Activated T-cell treated with anti-CD3 and anti-CD28 coated beads for 1 hour (primary cell): ENCODE results near the gene CACNB3.
A peak's percentile ranks its signal among the peaks of the same experiment; 100 is the strongest.

Source experiments
- DNase-seq: peaks from one replicate; pipeline ENCODE4 v3.0.0-alpha.2; 2020; ENCODE audit warnings: low read depth

Gene CACNB3

DNA sequence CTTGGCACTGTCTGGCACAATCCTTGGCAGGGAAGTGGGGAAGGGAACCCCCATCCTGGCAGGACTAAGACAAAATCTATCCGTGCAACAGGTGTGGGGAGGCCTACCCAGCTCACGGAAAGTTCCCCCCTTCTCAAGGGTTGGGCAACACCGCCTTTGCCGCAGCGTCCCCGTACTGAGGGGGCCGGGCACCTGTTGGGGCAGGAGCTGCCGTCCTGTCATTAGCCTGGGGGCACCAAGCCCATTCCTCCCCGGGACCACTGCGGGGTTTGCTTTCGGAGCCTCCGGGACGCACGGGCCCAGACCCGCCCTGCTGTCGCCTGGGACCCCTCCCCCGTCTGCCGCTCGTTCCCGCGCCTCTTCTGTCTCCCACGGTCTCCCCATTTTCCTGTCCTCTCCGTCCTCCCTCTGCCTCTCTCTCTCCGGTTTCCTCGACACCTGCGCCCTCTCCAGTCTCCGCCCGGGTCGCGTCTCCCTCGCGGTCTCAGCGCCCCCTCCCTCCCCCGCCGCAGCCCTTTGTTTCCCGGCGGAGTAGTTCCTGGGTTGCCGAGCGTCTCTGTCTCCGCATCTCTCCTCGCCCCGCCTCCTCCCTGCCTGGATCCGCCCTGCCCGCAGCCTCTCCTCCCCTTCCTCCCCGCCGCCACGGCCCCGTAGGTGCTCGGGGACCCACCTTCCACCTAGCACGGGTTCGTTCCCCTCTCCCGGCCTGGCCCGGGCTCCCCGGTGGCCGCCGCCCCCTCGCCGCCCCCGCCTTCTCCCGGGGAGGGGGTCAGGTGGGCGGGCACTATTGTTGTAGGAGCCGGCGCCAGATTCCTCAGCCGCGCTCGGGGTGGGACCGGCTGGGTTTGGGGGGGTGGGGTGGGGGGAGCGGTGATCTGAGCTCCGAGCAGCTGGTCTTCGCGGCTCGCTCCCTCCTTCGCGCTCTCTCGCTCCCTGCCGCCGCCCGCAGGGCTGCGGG, at the start of gene CACNB3:
Gene CACNB3, plus strand, starts transcription at position 624 of the 958 bp plus-strand sequence. CDS start 434 bp downstream, outside the sequence.
- DNase-seq: peak; percentile 69

DNA sequence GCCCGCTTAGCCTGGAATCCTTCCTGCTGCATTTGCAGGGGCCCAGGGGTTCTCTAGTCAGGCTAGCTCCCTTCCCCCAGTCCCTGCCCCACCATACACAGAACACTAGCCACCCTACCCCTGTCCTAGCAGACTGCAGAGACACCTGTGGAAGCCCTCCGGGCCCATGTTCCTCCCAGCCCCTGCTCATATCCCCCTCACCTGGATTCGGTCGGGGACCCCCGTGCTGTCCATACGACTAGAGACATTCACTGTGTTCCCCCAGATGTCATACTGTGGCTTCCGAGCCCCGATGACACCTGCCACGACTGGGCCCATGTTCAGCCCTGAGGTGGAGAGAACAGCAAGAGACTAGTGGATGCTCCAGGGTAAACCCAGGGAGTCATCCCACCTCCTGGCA, 49.6 kb upstream of the CACNB3 start:
- DNase-seq: no peak

DNA sequence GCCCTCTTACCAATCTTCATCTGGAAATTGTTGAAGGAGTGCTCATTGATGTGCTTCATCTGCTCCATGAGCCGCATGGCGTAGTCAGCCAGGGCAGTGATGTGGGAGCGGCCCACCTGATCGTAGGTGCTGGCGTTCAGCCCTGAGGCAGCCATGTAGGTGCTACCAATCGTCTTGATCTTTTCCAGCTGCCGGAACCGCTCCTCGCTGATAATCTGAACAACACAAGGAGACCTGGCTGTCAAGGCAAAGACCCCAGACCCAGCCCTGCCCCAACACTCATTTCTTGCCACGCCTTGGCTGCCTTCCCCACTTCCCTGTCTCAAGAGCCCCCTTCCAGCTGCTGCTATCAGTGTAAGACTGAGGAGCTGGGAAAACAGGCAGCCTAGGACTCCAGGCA, 47.5 kb upstream of the CACNB3 start:
- no peak for DNase-seq

DNA sequence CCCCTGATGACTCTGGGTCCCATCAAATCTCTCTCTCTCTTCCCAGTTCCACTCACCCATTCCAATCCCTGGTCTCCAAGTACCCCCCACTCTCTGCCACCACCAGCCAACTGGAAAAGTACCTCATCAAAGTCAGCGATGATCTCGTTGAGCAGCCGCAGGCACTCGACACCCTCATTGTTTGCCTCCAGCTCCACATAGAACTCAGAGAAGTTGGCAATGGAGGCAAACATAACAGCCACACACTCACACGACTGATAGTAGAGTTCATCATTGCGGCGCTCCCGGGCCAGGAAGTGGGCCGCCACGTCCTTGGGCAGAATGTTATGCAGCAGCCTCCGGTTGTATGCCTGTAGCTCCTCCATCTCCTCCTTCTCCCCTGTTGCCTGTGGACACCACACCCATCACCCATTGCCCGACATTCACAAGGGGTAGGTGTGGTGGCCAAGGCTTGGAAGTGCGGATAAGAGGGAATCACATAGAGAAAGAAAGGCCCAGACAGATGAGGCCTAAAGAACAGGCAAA, 46.6 kb upstream of the CACNB3 start:
- DNase-seq: no peak

DNA sequence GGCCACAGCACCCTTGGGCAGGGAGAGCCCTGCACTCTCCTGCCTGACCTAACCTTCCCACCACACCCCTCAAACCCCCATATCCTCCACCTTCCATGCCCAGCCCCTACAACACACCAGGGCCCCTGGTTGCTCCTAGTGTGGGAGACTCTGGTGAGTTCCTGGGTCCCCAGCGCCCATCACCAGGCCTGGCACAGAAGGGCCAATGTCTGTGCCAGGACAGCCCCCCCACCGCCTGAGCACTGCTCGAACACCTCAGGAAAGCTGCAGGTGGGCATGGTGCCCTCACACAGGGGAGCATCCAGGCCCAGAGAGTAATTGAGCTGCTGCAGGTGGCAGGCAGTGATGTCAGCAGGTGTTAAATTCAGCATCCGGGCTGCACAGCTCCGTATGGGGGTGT, 44.6 kb upstream of the CACNB3 start:
- DNase-seq: no peak

DNA sequence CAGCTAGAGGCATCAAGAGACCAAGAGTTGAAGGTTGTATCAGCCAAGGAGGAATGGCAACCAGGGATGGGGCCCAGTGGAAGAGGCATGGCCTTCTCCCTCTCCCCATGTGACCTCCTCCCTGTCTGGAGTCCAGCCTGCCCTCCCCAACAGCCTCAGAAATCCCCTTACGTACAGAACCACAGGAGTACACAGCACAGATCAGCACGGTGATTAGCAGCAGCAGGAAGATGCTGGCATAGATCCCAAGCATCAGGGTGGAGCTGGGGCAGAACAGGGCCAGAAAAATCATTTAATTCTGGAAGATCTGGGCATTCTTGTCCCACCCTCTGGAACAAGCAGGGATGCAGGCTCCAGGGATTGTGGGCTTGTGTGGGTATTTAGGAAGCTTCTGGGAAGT, 43.8 kb upstream of the CACNB3 start:
- DNase-seq: no peak

DNA sequence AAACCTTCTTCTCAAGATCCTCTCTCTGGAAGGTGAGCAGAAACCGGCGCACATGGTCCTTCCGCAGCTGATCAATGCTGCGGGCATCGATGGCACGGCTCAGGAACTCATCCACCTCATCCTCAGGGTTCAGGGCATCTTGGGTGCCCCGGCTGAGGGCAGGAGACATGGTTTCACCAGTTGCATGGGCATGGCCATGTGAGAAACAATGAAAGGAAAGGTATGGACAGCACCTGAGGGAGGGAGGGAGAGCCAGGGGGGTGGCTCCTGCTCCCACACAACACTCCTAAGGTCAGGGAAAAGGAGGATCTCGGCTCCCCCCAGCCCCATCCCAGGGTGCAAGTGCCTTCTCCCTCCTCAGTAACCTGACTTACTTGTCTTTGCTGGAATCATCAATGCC, 43.0 kb upstream of the CACNB3 start:
- no peak for DNase-seq

DNA sequence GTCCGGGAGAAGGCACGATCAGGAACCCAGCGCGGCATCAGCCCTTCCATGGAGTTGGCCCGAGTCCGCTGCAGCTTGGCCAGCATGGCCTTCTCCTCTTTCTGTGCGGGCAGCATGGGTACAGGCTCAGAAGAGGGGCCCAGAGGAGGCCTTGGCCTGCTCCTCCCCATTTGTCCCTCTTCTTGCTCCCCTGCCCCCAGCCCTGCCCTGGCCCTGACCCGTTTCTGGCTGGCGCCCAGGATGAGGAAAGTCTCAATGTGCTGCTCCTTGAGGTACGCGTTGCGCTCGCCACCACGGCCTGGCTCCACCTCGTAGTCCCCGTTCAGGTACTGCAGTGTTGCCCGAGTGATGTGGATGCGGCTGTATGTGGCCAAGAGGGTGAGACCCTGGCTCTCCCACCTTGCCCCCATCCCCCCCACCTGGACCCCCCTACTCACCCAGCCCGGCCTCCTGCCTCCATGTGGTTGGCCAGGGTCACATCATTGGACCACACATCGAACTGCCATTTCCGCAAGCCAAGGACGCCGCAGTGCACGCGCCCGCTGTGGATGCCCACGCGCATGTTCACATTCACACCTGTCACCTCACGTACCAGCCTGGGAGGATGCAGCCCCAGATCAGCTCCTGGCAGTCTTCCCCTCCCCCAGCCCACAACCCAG, 42.2 kb upstream of the CACNB3 start:
- no peak for DNase-seq

DNA sequence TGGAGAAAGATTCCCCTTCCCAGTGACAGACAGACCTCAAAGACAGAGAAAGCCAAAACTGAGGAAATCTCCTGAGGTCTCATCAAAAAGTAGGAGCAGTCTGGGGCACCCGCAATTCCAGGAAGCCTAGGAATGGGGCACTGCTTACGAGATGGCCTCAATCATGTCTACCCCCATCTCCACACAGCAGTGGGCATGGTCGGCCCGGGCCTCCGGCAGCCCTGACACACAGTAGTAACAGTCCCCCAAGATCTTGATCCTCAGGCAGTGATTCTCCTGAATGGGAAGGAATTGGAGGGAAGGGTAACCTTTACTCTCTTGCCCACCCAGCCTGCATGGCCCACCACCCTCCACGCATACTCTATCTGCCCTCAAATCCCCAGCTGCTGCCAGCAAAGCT, 41.3 kb upstream of the CACNB3 start:
- DNase-seq: no peak

DNA sequence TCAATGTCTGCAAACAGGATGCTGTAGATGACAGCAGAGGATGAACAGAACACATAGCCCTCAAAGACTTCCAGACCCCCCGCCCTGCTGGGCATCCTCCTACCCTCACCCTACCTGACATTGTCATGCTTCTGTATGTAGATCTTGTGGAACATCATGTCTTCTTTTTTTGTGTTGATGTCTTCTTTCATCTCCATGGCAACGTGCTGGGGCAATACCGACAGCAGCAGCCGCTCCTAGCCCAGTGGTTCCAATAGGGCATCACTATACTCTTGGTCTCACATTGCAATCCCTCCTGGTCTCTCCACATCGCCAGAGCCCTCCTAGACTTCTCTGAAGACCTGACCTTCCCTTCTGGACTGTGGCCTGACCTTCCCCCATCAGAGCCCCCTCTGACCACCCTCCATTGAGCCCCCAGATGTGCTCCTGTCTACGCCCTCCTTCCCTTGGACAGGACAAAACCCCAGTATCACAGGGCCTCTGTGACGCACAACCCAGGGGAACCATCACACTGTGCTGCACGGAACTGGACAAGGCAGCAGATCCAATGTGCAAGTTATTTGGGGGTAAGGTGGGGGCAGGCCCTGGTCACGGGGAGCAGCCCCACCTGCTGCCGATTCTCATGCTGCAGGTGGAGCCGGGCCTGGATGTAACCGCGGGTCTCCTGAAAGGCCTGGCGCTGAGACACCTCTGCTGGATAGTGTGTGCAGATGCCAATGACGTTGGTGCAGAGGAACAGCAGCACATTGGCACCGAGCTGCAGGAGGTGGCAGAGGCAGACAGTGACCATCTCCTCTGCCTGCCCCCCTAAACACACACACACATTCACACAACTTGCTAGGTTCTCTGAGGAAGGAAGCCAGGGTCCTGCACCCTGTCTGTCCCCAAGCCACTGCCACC, 40.5 kb upstream of the CACNB3 start:
- no peak for DNase-seq

DNA sequence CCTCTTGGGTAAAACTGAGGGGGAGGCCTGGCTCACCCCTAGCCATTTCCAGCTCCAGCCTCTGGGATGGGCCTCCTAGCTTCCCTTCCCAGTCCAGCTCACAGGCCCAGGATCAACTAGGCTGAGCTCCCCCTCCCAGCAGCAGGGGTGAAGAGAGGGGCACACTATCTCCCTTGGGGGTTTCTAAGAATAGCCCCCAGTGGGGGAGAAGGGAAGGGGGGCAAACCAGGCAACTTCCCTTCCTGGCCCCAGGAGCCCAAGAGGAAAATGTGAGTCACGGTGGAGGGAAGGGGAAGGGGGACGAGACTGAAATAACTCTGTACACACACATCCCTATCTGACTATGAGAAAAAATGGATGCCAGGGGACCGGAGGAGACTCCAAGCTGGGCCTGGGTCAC, 38.4 kb upstream of the CACNB3 start:
- DNase-seq: no peak

DNA sequence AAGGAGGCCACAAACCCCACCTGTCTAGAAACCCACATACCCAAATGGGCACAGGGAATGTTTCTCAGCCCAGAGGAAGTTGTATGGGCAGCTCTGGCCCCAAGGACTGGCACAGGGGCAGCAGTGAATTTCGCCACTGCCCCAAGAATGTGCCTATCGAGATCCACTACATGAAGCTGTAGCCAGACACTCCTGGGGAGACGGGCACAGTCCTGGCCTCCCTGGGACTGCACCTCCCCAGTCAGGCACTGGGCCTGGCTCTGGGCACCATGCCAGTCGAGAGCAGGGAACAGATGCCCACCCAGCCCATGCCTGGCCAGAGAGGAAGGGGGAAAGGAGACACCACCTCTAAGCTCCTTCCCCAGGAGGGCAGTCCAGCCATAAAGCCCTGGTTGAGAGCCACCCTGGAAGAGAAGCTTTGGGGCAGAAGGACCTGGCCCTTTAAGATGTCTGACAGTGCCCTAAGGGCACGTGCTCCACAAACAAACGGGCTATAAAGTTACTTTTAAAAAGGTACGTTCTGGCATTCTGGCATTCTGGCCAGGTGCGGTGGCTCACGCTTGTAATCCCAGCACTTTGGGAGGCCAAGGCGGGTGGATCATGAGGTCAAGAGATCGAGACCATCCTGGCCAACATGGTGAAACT, 37.8 kb upstream of the CACNB3 start:
- no peak for DNase-seq

DNA sequence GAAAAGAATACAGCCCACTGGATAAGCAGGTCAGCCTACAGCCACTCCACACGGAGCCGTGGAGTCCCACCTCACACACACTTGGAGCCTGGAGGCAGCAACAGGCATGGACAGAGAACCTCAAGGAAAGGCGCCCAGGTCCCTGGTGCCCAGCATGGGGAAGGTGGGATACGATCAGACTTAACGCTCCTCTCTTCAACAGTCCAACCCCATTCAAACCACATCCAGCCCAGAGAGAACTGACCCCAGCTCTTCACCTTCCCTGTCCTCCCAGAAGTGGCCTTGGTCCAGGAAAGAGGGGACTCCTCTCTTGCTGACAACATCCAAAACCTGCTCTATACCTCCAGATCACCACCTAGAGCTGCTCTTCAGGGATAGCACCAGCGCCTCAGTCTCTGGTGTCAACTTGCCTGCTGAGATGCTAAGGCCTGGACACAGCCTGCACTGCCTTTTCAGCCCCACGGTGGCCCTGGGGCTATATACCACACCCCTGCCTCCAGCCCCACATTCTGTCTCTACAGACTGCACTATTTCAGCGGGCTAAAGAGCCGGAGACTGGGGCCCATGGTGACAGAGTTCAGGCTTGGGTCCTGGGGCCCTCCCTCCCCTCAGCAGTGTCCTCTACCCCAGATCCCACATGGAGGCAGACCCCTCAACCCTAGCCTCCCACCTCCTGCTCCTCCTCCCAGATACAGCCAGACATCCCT, 36.4 kb upstream of the CACNB3 start:
- no peak for DNase-seq

DNA sequence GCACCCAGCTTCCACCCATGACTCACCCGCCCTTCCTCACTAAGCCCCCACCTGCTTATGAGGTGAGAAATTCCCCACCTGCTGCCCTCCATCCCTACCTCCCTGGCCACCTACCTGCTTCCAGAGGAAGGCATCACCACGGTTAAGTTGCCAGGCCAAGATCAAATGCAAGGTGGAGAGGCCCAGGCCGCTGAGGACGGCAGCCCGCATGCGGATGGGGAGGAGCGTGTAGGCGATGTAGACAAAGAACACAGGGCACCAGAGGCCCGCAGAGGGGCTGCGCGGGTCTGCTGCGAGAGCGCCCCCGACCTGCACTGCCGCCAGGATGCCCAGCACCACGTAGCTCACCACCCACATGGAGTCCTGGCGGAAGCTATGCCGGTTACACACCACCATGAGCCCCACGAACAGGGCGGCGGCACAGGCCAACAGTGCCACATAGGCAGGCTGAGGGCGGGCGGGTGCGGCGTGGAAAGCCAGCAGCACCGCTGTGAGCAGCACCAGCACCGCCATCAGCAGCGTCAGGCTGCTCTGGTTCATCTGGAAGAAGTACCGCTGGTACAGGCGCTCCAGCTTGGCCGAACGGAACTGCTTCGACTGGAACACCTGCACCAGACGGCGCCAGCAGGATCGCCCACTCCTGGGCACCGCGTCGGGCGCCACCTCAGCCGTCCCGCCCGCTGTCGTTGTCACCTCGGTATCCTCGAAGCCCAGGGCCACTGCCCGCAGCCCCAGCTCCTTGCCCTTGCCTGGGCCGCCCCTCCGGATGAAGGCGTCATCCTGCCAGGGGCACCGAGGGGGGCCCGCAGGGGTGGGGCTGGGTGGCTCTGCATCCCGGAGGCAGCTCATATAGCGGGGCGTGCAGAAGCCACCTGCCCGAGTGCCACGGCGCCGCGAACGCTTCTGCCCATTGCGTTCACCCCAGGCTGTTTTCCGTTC, 35.6 kb upstream of the CACNB3 start:
- DNase-seq: no peak

DNA sequence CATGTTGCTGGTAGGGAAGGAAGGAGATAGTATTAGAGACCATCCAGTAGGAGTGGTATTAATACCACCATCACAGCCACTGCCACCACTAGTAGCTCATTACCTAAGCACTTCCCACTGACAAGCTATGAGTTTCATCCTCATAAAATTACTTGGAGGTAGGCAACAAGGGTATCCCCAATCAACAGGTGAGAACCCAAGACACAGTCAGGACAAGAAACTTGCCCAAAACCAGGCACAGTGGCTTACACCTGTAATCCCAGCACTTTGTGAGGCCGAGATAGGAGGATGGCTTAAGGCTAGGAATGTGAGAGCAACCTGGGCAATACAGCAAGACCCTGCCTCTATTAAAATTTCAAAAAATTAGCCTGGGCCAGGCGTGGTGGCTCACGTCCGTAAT, 34.9 kb upstream of the CACNB3 start:
- DNase-seq: no peak

DNA sequence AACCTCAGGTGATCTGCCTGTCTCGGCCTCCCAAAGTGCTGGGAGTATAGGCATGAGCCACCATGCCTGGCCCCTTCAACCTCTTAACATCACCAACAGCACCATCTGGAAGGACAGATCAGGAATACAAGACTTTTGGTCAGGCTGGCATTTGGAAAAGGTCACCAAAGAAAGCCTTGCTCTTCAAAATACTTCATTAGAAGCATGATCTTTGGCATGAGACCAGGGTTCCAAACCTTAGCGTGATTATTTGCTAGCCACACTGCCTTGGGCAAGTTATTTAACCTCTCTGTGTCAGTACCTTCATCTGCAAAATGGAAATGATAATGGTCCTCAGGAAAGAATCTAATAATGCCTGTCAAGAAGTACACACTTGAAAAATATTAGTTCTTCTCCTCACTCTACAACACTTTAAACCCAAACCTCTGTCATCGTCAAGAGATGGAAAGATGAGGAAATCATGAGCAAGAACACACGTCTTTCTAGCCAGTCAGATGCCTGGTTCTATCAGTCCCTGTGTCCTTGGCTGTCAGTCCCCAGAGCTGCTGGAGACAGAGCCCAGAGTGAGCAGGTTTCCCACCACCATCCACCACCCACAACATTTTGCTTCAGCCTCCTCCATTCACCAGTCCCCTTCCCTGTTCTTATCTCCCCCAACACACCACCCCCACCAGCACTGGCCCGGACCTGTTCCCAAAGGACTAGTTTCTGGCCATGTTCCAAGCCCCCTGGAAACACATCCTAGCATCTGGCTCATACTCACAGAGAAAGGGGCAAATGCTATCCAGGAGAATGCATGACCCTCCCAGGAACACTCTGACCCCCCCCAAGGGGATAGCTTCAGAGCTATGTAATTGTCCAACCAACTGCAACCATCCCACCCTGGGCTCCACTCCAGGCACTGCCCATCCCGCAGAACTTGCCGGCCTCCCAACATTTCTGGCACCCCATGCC, 31.4 kb upstream of the CACNB3 start:
- DNase-seq: no peak

DNA sequence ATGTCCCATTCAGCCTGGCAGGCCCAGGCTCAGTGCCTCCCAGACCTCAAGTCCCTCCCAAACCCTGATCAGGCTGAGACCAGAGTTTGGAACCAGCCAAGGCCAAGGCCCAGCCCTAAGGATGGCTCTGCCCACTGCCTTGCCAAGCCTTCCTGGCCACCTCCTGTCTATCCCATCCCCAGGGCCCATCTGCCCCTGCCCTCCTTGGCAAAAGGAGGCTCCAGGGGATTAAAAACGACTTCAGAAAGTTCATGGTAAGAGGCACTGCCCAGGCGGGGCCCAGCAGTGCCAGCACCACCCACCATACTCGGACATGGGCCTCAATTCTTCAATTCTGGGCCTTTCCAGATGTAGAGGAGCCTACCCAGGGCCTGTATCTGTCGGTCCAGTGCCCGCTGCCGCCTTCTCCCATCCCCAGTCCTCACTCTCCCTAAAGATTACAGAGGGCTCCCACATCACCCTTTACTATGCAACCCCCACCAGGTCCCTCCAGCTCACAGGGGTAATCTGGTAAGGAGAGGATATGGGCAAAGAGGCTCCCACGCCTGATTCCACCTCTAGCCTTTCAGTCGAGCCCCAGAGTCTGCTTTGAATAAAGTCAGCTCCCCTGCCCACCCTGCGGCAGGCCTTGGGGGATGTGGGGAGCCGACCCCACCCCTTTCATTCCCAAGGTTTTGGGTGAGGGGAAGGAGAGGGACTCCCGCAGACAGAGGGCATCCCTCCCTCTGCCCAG, 30.3 kb upstream of the CACNB3 start:
- no peak for DNase-seq

DNA sequence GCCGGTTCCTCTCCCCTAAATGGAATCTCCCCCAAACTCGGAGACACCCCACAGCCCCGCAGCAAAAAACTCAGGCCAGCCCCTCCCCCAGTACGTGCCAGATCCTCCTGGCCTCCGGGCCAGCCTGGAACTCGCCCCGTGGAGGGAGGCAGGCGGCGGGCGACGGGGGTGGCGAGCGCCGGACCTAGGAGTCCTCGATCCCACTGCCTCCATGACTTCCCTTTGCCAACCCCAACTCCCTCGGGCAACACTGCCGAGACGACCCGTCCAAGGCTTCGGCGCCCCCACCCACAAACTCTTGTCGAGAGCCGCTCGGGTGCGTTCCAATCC, 29.8 kb upstream of the CACNB3 start:
- DNase-seq: no peak
